Ureter (tissue), 1 donor: ENCODE results near the gene TFEB. TPM values are rescaled to one million over a fixed set of nuclear protein-coding genes. Genes with fewer than 3 reads are reported as not detected.

Experiments used
- DNase-seq: peaks from one replicate; pipeline ENCODE4 v3.0.0-alpha.2; 2020; ENCODE audit warnings: low spot score
- total RNA-seq: library from RNA; stranded (reverse); gene quantifications from one replicate; pipeline ENCODE4 v1.2.4, GENCODE V29; 2023
- donor health status: DM: yes; HTN: yes; CAD: no.

The TFEB gene
- total RNA-seq, 1 donor from 2014 or later: 29.4 TPM

GRCh38 chr6:41638935-41639808 is 96.2 kb downstream of the TFEB start:
- no peak for DNase-seq

- DNase-seq: no peak
Observed at GRCh38 chr6:41638002-41638934, 97.1 kb downstream of the TFEB start, which contains the start of gene MDFI. Gene MDFI (plus strand): TSS chr6:41638468. CDS start chr6:41638750, 282 bp downstream.

GRCh38 chr6:41637194-41638001 is 98.0 kb downstream of the TFEB start:
- peak; percentile 62 for DNase-seq

DNA sequence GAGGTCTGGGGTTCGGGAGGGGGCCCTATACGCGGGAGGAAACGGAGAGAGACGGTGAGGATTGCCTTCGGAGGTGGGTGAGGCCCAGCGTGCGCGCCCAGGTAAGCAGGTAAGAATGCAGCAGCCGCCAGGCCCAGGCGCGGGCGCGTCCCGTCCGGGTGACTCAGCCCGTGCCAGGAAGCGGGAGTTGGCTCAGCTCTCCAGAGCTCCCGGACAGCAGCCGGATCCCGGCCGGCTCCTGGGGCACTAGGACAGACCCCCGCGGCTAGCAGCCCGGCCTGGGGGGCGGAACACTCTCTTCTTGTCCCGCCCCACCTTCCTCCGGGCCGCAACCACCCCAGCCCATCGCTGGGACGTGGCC is 98.6 kb downstream of the TFEB start:
- DNase-seq: peak; percentile 74

DNA sequence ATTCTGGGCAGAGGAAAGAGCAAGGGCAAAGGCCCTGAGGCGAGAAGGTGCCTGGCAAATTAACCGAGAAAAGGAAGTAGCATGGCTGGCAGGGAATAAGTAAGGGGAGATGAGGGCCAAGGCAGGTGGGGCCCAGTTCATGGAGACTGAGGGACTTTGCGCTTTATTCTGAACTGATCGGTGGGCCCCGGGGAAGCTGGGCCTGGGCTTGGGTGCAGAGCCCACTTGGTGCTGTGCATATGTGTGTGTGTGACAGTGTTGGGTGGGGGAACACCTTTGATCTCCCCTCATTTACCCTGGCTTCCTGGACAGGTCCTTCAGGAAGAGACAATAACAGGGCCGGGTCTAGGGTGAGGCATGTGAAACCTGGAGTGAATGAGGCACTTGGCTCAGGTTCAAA is 100.0 kb downstream of the TFEB start:
- no peak for DNase-seq

- DNase-seq: no peak
Observed at GRCh38 chr6:41634657-41635056, 100.8 kb downstream of the TFEB start.

Other genes with a start within 250 kb of the TFEB start
- gene FOXP4, start 189.2 kb downstream of the TFEB start, total RNA-seq: 25.1 TPM
- gene MDFI, start 97.1 kb downstream of the TFEB start, total RNA-seq: 36.7 TPM
- not detected for gene PGC, start 11.8 kb upstream of the TFEB start, total RNA-seq
- 7.5 TPM for gene FRS3, start 44.3 kb upstream of the TFEB start, total RNA-seq
- 14.2 TPM for gene PRICKLE4, start 45.2 kb upstream of the TFEB start, total RNA-seq
- gene TOMM6, start 52.1 kb upstream of the TFEB start, total RNA-seq: 209 TPM
- gene USP49, start 159.8 kb upstream of the TFEB start, total RNA-seq: 6.0 TPM
- 23.8 TPM for gene MED20, start 185.5 kb upstream of the TFEB start, total RNA-seq
- gene BYSL, start 185.9 kb upstream of the TFEB start, total RNA-seq: 24.6 TPM
- gene CCND3, start 206.2 kb upstream of the TFEB start, total RNA-seq: 69.1 TPM